Measurements from ENCODE around the gene ZNF326.

Gene ZNF326

DNA sequence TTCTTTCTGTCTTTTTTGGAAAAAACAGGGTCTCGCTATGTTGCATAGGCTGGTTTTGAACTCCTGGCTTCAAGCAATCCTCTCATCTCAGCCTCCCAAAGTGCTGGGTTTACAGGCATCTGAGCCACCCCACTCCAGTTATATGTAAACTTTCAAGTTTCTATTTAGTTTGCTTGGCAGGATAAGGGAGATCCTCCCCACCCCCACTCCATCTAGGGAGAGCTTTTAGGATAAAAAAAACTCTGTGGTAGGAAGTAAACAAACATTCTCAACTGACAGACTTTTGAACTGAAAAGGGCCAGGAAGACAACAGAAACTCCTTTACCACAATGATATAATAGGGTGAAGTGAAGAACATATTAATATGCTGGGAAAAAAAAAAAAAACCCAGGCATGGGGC lies 41.0 kb upstream of the ZNF326 start:
- no peaks in the 10 kb centered on the region for H3K27me3 ChIP-seq (ENCODE audit: control insufficient read depth in 1 of 2, insufficient read depth in 2 of 2, low read length in 2 of 2)

DNA sequence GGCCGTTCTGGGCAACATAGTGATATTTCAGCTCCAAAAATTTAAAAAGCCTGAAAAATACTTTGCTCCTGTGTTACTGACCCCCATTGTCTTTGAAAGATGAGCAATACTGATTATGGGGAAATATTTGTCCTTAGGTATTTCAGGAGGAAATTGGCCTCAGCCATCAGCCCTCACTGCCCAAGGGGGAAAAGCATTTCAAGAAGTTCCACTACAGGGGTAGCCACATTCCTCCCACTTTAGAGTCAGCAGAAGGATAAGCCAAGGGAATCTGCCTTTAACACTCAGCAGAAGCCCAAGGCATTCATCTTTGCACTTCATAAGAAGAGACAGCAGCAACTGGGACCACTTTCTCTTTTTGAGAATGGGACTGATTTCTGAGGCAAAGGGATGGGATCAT lies 40.5 kb upstream of the ZNF326 start:
- no peaks in the 10 kb centered on the region for H3K9me3 ChIP-seq (ENCODE audit: control insufficient read depth in 1 of 2, low read length in 2 of 2)
- H3K4me1 ChIP-seq (ENCODE audit: control insufficient read depth in 1 of 2, insufficient read depth in 2 of 2, low read length in 2 of 2) = peaks cover 6% of the 10 kb centered on the region in 2 donors
- H3K36me3 ChIP-seq (ENCODE audit: control insufficient read depth in 1 of 2, insufficient read depth in 2 of 2, low read length in 2 of 2) = no peaks in the 10 kb centered on the region
- no peak overlapping the region for H3K9ac ChIP-seq (ENCODE audit: low read depth in 1 of 2, low read length in 2 of 2)
- H3K27ac ChIP-seq (ENCODE audit: low read depth, low read length) = no peak overlapping the region
- no peak overlapping the region for H3K4me3 ChIP-seq (ENCODE audit: low read depth in 1 of 2, low read length in 2 of 2)
- H3K27me3 ChIP-seq (ENCODE audit: control insufficient read depth in 1 of 2, insufficient read depth in 2 of 2, low read length in 2 of 2) = no peaks in the 10 kb centered on the region

More for the DNA sequence above, 41.0 kb upstream of the ZNF326 start:
- H3K9me3 ChIP-seq (ENCODE audit: control insufficient read depth in 1 of 2, low read length in 2 of 2) = no peaks in the 10 kb centered on the region
- H3K9ac ChIP-seq (ENCODE audit: low read depth in 1 of 2, low read length in 2 of 2) = no peak overlapping the region
- no peak overlapping the region for H3K27ac ChIP-seq (ENCODE audit: low read depth, low read length)
- no peak overlapping the region for H3K4me3 ChIP-seq (ENCODE audit: low read depth in 1 of 2, low read length in 2 of 2)
- H3K4me1 ChIP-seq (ENCODE audit: control insufficient read depth in 1 of 2, insufficient read depth in 2 of 2, low read length in 2 of 2) = peaks cover 6% of the 10 kb centered on the region in 2 donors
- no peaks in the 10 kb centered on the region for H3K36me3 ChIP-seq (ENCODE audit: control insufficient read depth in 1 of 2, insufficient read depth in 2 of 2, low read length in 2 of 2)

DNA sequence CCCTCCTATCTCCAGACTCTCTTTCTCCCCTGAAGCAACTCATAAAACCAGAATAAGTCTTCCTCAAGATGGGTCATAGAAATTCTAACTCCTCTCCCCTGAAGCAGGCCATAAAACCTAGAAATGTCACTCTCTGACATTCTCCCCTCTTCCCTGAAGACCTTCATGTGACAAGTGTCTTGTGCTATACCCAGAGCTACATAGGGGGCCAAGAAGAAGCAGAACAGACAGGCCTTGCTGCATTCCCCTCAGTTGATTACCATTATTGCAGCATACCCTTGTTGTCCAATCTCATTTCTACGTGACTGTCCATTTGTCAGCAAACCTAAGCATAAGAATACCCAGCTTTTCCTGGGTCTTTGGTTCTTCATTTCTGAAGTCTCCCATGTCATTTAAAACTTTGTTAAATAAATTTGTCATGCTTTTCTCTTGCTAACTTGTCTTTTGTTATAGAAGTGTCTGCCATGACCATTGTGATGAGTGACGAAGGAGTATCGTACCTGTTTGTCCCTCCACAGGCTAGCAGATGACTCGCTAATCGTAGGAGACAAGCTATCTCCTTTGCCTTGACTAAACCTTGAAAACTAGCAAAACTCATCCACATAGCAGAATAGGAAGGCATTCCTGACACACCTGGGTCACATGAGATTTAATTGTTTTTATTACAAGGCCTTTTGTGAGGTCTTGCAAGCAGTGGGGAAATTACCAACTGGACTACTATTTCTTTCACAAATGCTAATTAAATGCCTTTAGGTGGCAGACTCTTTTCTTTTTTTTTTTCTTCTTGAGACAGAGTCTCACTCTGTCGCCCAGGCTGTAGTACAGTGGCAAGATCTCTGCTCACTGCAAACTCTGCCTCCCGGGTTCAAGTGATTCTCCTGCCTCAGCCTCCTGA lies 39.4 kb upstream of the ZNF326 start:
- Histone ChIP-seq H3K36me3 (ENCODE audit: control insufficient read depth in 1 of 2, insufficient read depth in 2 of 2, low read length in 2 of 2) (no peaks in the 10 kb centered on the region), H3K9ac (ENCODE audit: low read depth in 1 of 2, low read length in 2 of 2) (no peak overlapping the region), H3K27me3 (ENCODE audit: control insufficient read depth in 1 of 2, insufficient read depth in 2 of 2, low read length in 2 of 2) (no peaks in the 10 kb centered on the region), H3K9me3 (ENCODE audit: control insufficient read depth in 1 of 2, low read length in 2 of 2) (no peaks in the 10 kb centered on the region), H3K4me1 (ENCODE audit: control insufficient read depth in 1 of 2, insufficient read depth in 2 of 2, low read length in 2 of 2) (peaks cover 0 to 4% of the 10 kb centered on the region in 2 donors), H3K27ac (ENCODE audit: low read depth, low read length) (no peak overlapping the region), H3K4me3 (ENCODE audit: low read depth in 1 of 2, low read length in 2 of 2) (no peak overlapping the region)

DNA sequence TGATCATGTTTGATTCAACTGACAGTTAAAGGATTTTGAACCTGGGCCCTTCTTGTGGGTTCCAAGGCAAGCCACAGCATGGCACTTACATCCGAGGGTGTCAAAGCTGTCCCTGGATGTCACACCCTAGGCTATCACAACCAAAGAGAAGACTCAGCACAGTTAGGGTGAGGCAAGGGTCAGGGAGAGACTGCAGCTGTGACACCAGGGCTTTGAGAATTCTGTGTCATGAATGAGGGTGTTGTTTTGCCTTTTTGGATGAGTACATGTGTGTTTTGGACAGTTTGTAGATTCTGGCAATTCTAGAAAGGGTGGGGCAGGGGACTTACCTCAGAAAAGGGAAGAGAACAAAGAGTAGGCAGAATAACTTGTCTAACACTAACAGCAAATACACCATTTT lies 37.8 kb upstream of the ZNF326 start:
- no peak overlapping the region for H3K4me3 ChIP-seq (ENCODE audit: low read depth in 1 of 2, low read length in 2 of 2)
- H3K9me3 ChIP-seq (ENCODE audit: control insufficient read depth in 1 of 2, low read length in 2 of 2) = no peaks in the 10 kb centered on the region
- H3K4me1 ChIP-seq (ENCODE audit: control insufficient read depth in 1 of 2, insufficient read depth in 2 of 2, low read length in 2 of 2) = peaks cover 0 to 3% of the 10 kb centered on the region in 2 donors
- H3K27me3 ChIP-seq (ENCODE audit: control insufficient read depth in 1 of 2, insufficient read depth in 2 of 2, low read length in 2 of 2) = no peaks in the 10 kb centered on the region
- no peak overlapping the region for H3K27ac ChIP-seq (ENCODE audit: low read depth, low read length)
- H3K36me3 ChIP-seq (ENCODE audit: control insufficient read depth in 1 of 2, insufficient read depth in 2 of 2, low read length in 2 of 2) = no peaks in the 10 kb centered on the region
- H3K9ac ChIP-seq (ENCODE audit: low read depth in 1 of 2, low read length in 2 of 2) = no peak overlapping the region

DNA sequence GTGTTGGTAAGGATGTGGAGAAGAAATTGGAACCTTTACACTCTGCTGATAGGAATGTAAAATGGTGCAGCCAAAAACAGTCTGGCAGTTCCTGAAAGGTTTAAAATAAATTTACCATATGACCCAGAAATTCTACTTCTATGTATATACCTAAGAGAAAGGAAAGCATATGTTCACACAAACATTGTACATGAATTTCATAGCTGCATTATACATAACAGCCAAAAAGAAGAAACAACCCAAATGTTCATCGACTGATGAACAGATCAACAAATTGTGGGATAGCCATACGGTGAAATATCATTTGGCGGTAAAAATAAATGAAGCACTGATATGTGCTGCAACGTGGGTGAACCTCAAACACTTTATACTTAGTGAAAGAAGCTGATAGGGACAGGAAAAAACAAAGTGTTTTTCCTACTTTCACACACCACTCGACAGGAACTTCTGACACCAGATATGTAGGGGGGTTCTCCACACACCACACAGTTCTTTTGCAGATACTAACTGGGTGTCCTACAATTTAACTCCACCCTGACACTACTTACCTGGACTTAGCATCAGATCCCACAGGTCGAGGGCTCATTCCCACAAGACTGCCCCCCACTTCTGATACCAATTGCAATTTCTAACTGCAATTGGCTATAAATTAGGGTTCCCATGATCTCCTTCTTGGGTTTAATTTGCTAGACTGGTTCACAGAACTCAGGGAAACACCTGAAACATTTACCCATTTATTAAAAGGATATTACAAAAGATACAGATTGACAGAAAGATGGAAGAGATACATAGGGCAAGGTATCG lies 35.9 kb upstream of the ZNF326 start:
- Histone ChIP-seq H3K27me3 (ENCODE audit: control insufficient read depth in 1 of 2, insufficient read depth in 2 of 2, low read length in 2 of 2) (no peaks in the 10 kb centered on the region), H3K9ac (ENCODE audit: low read depth in 1 of 2, low read length in 2 of 2) (no peak overlapping the region), H3K36me3 (ENCODE audit: control insufficient read depth in 1 of 2, insufficient read depth in 2 of 2, low read length in 2 of 2) (no peaks in the 10 kb centered on the region), H3K27ac (ENCODE audit: low read depth, low read length) (no peak overlapping the region), H3K4me3 (ENCODE audit: low read depth in 1 of 2, low read length in 2 of 2) (no peak overlapping the region), H3K9me3 (ENCODE audit: control insufficient read depth in 1 of 2, low read length in 2 of 2) (no peaks in the 10 kb centered on the region), H3K4me1 (ENCODE audit: control insufficient read depth in 1 of 2, insufficient read depth in 2 of 2, low read length in 2 of 2) (peaks cover 0 to 3% of the 10 kb centered on the region in 2 donors)

DNA sequence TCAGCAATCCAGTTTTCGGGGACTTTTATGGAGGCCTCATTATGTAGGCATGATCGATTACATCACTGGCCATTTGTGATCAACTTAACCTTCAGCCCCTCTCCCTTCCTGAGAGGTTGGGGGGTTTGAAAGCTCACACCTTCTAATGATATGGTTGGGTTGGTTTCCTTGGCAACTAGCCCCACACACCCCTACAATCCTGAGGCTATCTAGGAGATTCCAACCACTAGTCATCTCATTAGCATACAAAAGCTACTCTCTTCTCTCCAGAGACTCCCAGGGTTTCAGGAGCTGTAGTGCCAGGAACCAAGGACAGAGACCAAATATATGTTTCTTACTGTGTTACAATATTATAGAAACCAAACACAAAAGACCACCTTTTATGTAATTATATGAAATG lies 35.2 kb upstream of the ZNF326 start:
- H3K4me3 ChIP-seq (ENCODE audit: low read depth in 1 of 2, low read length in 2 of 2) = no peak overlapping the region
- no peak overlapping the region for H3K27ac ChIP-seq (ENCODE audit: low read depth, low read length)
- no peaks in the 10 kb centered on the region for H3K27me3 ChIP-seq (ENCODE audit: control insufficient read depth in 1 of 2, insufficient read depth in 2 of 2, low read length in 2 of 2)
- no peak overlapping the region for H3K9ac ChIP-seq (ENCODE audit: low read depth in 1 of 2, low read length in 2 of 2)
- no peaks in the 10 kb centered on the region for H3K9me3 ChIP-seq (ENCODE audit: control insufficient read depth in 1 of 2, low read length in 2 of 2)
- no peaks in the 10 kb centered on the region for H3K36me3 ChIP-seq (ENCODE audit: control insufficient read depth in 1 of 2, insufficient read depth in 2 of 2, low read length in 2 of 2)
- peaks cover 0 to 3% of the 10 kb centered on the region in 2 donors for H3K4me1 ChIP-seq (ENCODE audit: control insufficient read depth in 1 of 2, insufficient read depth in 2 of 2, low read length in 2 of 2)

DNA sequence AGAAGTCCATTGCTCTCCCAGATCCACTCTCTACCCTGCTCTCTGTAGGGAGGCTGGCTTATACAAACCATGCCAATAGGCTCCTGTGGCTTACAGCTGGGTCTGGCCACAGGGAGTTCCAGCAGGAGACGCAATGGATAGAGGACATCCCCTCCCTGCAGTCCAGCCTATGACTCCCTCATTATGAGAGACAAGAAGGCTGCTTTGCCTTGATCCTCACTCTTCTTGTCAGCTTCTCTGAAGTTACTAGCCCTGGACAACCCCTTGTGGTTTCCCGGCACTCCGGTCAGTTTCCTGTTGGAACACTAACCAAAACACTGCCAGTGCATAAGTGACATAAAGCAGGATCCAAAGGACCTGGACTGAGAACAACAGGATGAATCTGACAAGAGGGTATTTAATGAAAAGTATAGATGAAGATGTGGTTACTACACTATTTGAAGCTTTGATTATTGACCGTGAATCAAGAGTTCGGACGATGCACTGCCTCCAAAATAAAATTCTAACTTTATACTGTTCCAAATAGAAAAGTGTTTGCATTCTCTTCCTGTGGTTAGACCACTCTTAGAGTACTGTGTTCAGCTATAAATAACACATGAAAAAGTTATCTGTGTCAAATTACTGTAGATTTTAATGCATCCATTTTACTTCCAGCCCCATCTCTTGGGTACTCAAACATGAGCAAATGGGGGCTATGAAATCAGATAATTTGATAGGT lies 32.7 kb upstream of the ZNF326 start:
- H3K27me3 ChIP-seq (ENCODE audit: control insufficient read depth in 1 of 2, insufficient read depth in 2 of 2, low read length in 2 of 2) = no peaks in the 10 kb centered on the region
- H3K36me3 ChIP-seq (ENCODE audit: control insufficient read depth in 1 of 2, insufficient read depth in 2 of 2, low read length in 2 of 2) = no peaks in the 10 kb centered on the region
- H3K4me3 ChIP-seq (ENCODE audit: low read depth in 1 of 2, low read length in 2 of 2) = no peak overlapping the region
- no peak overlapping the region for H3K27ac ChIP-seq (ENCODE audit: low read depth, low read length)
- H3K4me1 ChIP-seq (ENCODE audit: control insufficient read depth in 1 of 2, insufficient read depth in 2 of 2, low read length in 2 of 2) = peaks cover 0 to under 1% of the 10 kb centered on the region in 2 donors
- no peak overlapping the region for H3K9ac ChIP-seq (ENCODE audit: low read depth in 1 of 2, low read length in 2 of 2)
- H3K9me3 ChIP-seq (ENCODE audit: control insufficient read depth in 1 of 2, low read length in 2 of 2) = no peaks in the 10 kb centered on the region

DNA sequence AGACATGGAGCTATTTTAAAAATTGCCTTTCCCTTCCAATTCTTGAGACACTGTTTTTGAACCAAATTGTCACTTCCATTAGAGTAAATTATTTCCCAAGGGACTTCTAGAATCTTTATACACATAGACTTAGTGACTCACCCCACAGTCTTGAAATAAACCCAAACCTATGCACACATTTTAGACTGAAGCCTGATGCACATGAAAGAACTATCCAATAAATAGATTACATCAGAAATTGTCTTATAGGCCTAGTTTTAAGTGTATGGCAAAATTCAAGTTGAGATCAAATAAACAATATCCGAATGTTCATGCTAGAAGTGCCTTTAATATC lies 32.2 kb upstream of the ZNF326 start:
- no peak overlapping the region for H3K9ac ChIP-seq (ENCODE audit: low read depth in 1 of 2, low read length in 2 of 2)
- H3K4me1 ChIP-seq (ENCODE audit: control insufficient read depth in 1 of 2, insufficient read depth in 2 of 2, low read length in 2 of 2) = no peaks in the 10 kb centered on the region
- no peak overlapping the region for H3K27ac ChIP-seq (ENCODE audit: low read depth, low read length)
- H3K27me3 ChIP-seq (ENCODE audit: control insufficient read depth in 1 of 2, insufficient read depth in 2 of 2, low read length in 2 of 2) = no peaks in the 10 kb centered on the region
- no peaks in the 10 kb centered on the region for H3K9me3 ChIP-seq (ENCODE audit: control insufficient read depth in 1 of 2, low read length in 2 of 2)
- H3K4me3 ChIP-seq (ENCODE audit: low read depth in 1 of 2, low read length in 2 of 2) = no peak overlapping the region
- H3K36me3 ChIP-seq (ENCODE audit: control insufficient read depth in 1 of 2, insufficient read depth in 2 of 2, low read length in 2 of 2) = no peaks in the 10 kb centered on the region

DNA sequence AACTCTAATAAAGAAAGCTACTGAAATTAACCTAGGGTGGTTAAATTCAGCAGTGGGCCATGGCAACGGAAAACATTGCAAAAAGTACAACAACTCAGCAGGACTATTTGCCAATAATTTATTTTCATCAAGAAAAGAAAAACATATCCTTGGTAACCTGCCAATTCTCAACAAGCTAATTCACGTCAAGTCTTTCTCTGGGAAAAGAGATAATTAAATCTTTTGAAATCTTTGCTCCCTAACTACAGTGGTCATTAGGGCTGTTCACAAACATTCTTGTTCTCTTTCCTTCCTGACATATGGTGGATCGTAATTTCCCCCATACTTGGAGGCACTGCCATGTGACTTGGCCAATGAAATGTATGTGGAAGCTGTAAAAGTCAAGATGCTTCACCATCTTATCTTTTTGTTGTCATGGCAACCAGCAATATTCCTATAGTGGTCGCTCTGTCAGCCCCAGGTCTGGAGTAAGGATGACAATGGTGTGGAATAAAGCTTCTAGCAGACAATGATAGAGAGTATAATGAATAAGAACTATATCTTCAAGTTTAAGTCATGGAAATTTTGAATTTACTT lies 29.6 kb upstream of the ZNF326 start:
- H3K27ac ChIP-seq (ENCODE audit: low read depth, low read length) = no peak overlapping the region
- no peaks in the 10 kb centered on the region for H3K36me3 ChIP-seq (ENCODE audit: control insufficient read depth in 1 of 2, insufficient read depth in 2 of 2, low read length in 2 of 2)
- H3K27me3 ChIP-seq (ENCODE audit: control insufficient read depth in 1 of 2, insufficient read depth in 2 of 2, low read length in 2 of 2) = no peaks in the 10 kb centered on the region
- H3K4me3 ChIP-seq (ENCODE audit: low read depth in 1 of 2, low read length in 2 of 2) = no peak overlapping the region
- no peak overlapping the region for H3K9ac ChIP-seq (ENCODE audit: low read depth in 1 of 2, low read length in 2 of 2)
- no peaks in the 10 kb centered on the region for H3K4me1 ChIP-seq (ENCODE audit: control insufficient read depth in 1 of 2, insufficient read depth in 2 of 2, low read length in 2 of 2)
- no peaks in the 10 kb centered on the region for H3K9me3 ChIP-seq (ENCODE audit: control insufficient read depth in 1 of 2, low read length in 2 of 2)

Measured in duodenal mucosa (tissue), 2 donors.